A673 (cell line): ENCODE data around the gene BMP8A.

Source experiments
- EZH2 ChIP-seq: fragments of 200-600 bp; sonication (generic); IDR thresholded peaks from 2 replicates; pipeline ENCODE4 v1.6.1; 2017; ENCODE audit warnings: borderline replicate concordance, low read depth, mild to moderate bottlenecking, mixed read lengths, antibody characterized with exemption, low read length; ENCODE audit not compliant: poor library complexity, severe bottlenecking
- TF ChIP-seq, protein P1 (sequence below): fragments of 300-800, 200-600 bp; sonication (generic); conservative IDR thresholded peaks from 2 replicates; pipeline ENCODE4 v1.5.1; 2017; ENCODE audit warnings: low read depth, mild to moderate bottlenecking, antibody characterized with exemption, low read length, moderate library complexity, mixed read lengths

GRCh38 chr1:39525366-39526165, 34.1 kb downstream of the BMP8A start:
- TF ChIP-seq, protein P1, sequence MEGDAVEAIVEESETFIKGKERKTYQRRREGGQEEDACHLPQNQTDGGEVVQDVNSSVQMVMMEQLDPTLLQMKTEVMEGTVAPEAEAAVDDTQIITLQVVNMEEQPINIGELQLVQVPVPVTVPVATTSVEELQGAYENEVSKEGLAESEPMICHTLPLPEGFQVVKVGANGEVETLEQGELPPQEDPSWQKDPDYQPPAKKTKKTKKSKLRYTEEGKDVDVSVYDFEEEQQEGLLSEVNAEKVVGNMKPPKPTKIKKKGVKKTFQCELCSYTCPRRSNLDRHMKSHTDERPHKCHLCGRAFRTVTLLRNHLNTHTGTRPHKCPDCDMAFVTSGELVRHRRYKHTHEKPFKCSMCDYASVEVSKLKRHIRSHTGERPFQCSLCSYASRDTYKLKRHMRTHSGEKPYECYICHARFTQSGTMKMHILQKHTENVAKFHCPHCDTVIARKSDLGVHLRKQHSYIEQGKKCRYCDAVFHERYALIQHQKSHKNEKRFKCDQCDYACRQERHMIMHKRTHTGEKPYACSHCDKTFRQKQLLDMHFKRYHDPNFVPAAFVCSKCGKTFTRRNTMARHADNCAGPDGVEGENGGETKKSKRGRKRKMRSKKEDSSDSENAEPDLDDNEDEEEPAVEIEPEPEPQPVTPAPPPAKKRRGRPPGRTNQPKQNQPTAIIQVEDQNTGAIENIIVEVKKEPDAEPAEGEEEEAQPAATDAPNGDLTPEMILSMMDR: no peak
- TF ChIP-seq EZH2: no peak
